Stimulated activated CD4-positive, alpha-beta T cell treated with anti-CD3 and anti-CD28 coated beads, TNF-alpha, amount 100 ng/mL, for 24 hours (primary cell): ENCODE results near the gene QRICH2.
"Not testable (repeated sequence)": the region's sequence is repeated elsewhere in the genome, so short reads cannot be mapped to it uniquely, and the experiment has no call there.

Experiments used
- DNase-seq, 3 experiments: peaks; one replicate each; pipeline ENCODE4 v3.0.0-alpha.2; 2020; ENCODE audit warnings: low read depth in 3 of 3

QRICH2 gene

DNA sequence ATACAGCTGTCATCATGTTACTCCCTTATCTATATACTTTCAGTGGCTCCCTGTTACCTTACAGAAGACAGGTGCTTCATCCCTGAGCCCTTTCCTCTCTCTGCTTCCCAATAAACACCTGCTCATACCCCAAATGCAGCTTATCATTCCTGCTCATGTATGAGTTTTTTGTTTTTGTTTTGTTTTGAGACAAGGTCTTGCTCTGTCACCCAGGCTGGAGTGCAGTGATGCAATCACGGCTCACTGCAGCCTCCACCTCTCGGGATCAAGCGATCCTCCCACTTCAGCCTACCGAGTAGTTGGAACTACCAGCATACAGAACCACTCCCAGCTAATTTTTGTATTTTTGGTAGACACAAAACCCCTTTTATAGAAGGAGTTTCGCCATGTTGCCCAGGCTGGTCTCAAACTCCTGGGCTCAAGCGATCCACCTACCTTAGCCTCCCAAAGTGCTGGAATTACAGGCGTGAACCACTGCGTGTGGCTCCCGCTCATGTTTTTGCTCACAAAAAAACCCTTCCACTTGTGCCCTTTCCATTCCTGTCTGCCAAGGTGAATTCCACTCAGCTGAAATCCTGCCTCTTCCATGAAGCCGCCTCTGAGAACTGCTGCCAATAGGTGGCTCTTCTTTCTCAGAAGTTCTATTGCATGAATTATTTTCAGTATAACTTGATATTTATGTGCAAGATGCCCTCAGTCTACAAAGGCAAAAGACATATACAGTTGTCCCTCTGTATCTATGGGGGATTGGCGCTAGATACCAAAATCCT is 59.9 kb downstream of the QRICH2 start:
- no peak for DNase-seq

DNA sequence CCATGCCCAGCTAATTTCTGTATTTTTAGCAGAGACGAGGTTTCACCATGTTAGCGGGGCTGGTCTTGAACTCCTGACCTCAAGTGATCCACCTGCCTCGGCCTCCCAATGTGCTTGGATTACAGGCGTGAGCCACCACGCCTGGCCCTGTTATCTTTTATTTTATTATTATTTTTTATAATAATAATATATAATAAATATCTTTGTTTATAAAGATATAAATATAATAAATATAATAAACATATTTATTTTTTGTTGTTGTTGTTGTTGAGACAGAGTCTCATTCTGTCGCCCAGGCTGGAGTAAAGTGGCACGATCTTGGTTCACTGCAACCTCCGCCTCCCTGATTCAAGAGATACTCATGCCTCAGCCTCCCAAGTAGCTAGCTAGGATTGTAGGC is 60.8 kb downstream of the QRICH2 start:
- DNase-seq, result no peak

DNA sequence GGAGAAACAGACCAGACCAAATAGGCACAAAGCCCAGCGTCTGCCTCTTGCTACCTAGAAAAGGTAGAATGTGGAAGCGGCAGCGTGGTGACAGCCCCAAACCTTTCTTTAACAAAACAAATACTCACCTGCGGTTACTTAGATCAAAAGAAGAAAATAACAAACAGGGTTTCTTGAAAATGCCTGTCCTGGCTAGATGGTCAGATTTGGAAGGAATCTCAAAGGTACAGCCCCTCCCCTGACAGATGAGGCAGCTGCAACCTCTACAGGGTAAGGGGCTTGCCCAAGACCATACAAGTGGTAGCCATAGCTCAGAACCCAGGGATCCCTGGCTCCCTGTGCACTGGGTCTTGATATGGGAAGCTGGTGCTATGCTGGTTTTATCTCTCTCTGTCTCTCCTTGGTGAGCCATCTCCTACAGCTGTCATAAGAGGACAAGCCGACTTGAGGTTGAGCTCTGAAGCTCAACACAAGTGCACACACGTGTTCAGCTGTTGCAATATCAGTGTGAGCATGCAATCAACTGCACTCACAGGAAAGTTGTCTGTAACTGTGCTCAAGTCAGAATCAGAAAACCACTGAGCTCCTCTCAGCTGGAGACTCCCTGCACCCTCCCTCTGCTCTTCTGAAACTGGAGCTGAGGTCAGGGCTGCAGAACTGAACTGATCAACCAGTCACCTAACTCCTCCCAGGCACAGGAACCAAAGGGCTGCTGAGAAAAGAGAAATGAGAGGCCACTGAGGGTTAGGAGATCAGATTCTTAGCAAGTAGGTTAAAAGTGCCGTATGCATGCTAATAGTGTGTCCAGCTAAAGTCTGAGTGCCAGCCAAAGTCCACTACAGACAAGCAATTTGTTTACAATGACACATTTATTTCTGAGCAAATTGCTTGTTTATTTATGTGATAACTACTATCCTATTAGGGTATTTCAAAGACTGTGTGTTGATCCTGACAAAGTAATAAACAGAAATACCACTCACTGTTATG is 61.7 kb downstream of the QRICH2 start:
- peak in 1 of 3 experiments; percentile 51 for DNase-seq

DNA sequence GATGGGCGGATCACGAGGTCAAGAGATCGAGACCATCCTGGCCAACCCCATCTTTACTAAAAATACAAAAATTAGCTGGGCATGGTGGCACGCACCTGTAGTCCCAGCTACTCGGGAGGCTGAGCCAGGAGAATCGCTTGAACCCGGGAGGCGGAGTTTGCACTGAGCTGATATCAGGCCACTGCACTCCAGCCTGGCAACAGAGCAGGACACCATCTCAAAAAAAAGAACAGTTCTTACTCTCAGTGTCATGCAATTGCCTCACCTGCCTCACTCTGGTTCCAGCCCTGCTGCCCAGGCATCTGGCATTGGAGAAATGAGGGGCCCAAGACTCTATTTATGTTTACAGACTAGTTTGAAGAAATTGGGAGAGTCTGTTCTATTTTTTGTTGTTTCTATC is 63.4 kb downstream of the QRICH2 start:
- not testable (repeated sequence) for DNase-seq

DNA sequence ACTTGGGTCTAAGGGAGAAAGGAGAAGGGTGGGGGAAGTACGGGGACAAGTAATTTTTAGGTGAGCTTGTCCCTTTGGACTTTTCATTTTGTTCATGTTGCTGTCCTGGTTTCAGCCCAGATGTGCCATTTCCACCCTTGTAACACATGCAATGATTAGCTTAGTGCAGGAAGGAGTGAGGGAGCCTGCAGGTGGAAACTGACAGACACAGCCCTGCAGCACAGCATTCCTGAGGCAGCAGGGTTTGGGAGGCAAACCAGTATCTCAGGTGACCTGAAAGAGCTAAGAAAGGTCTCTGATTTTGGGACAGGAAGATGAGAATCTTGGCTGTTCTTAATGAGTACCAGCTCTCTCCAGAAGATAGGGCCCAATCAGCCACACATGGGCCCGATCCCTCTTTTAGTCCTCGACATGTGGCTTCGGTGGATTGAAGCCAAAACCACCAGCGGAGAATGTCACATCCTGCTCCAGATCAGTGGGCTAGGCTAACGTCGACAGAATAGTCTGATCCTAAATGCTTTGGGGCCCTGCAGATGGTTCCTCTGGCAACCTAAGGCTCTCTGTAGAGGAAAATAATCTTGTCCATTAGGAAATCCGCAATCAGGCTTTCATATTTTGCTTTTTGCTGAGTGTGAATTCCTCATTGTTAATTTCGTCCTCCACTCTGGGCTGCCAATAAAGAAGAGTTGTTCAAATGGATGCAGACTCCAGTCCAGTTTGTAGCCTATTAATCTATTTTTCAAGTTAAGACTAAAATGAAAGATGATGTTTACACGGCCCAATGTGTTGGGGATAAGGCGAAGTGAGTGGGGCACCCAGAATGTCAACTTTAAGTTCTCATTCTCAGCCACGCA is 64.0 kb downstream of the QRICH2 start:
- DNase-seq, result no peak

DNA sequence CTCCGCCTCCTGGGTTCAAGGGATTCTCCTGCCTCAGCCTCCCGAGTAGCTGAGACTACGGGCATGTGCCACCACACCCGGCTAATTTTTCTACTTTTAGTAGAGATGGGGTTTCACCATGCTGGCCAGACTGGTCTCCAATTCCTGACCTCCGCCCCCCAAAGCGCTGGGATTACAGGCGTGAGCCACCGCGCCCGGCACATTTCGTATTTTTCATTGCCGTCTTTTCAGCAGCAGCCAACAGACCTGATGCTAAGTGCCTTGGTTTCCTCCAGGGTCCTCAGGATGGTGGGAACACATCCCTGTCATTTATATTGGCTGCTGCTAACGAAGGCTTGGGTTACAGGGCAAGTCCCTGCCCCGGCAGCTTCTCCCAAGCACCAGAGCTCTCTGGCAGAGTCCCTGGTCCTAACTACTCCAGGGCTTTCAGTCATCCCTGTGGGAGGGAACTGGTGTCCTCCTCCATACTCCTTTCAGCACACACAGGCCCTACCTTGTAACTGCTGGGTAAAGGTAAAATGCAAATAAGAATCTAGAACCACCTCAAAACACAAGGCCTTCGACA is 66.3 kb downstream of the QRICH2 start:
- DNase-seq, result no peak

DNA sequence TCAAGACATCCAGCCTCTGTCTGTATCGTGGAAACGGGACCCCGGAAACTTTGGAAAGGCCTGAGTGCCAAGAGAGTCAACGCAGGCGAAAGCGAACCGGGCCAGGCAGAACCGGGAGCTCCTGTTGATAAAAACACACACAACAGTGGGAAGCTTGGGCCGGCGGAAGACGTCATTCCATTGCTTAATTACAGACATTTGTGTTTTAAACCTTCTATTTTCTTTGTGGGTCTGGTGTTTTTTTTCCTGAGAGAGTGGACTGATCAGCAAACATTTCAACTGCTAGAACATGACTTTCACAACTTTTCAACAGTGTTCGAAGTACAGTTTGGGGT is 66.9 kb downstream of the QRICH2 start:
- no peak for DNase-seq

DNA sequence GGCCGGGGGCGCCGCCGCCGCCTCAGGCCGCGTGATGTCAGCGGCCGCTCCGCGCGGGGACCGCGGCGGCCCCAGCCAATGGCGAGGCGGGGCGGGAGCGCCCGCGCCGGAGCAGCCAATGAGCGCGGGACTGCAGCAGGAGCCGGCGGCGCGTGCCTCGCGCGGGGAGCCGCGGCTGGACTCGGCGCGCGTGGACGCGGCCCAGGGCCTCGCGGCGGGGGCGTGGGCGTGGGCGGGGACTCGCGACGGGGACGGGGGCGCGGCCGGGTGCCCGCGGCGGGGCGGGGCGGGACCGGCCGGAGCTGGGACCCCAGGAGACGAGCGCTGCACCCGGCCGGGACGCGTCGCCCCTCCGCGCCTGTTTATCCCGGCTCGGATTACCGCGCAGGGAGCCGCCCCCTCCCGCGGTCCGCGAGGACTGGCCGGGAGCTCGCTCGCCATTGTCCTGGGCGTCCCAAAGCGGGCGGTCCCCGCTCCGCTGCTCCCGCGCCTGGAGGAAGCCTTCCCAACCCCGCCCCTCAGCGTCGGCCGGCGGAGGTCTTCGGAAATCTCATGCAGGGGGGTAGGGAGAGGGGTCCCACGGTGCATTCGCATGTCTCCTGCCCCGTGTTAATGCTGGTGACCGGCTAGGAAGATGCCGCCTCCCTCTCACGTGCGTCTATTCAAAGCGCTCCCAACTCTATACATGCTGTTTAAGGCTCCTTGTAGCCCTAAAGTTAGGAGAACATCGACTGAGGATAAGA is 67.4 kb downstream of the QRICH2 start, which contains the start of gene RNF157:
Gene RNF157, minus strand, starts transcription at position 33 of the 743 bp plus-strand sequence. CDS start 253 bp downstream, outside the sequence.
- peak in 2 of 3 experiments; percentile 35 to 53 for DNase-seq

DNA sequence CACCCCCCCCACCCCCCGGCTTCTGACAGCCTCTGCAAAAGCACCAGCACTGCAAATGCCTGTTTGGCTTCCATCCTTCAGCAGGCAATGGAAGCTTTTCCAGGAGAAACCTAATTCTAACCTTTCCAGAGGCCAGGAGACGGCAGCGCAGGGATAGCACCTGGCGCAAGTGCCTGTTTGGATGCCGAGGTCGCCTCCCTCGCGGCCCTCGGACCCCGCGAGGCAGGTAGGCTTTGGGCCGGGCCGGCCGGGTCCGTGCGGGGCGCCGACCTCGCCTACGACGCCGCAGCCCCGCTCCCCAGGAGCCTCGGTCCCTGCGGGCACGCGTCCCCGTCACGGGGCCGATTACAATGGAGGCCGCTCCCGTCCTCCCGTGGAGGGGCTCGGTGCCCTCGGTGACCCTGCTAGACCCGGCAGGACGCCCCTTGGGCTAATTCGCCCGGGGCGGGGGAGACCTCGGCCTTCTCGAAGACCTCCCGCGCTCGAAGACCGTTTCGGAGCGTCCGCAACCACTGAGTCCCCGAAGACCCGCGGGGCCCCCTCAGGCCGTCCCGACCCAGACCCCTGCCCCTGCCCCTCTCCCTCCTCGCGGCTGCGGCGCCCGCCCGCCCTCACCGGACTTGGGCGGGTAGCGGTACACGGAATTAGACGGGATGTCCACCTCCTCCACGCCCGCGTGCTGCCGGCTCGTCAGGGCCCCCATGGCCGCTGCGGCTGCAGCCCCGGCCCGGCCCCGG is 68.4 kb downstream of the QRICH2 start:
- DNase-seq, result no peak

DNA sequence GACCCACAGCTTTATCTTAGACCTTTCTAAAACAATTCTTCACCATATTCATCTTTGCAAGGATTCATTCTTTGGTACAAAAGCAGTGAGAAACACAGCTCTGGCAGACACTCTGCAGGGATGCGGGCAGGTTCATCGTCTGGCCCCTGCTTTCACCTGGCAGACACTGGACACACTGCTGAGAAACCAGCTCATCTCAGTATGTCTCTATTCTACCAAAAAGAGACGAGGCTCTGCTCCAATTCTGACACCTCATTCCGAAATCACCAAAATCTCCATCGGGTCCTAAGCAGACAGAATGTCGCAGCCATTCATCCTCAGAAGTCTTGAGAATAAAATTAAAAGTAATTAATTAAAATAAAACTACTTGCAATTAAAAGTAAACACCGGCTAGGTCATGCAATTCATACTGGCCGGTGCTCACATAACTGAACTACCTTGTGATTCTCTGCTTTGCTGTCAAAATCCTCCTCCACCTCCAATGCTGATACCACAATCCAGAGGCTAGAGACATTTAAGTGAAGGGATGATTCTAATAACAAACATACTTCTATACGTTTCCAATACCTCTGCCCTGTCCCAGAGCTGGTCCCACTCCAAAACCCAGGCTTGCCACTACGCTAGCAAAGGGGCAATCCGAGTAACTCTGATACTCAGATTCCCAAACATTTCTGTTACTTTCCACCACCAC is 69.1 kb downstream of the QRICH2 start:
- no peak for DNase-seq

DNA sequence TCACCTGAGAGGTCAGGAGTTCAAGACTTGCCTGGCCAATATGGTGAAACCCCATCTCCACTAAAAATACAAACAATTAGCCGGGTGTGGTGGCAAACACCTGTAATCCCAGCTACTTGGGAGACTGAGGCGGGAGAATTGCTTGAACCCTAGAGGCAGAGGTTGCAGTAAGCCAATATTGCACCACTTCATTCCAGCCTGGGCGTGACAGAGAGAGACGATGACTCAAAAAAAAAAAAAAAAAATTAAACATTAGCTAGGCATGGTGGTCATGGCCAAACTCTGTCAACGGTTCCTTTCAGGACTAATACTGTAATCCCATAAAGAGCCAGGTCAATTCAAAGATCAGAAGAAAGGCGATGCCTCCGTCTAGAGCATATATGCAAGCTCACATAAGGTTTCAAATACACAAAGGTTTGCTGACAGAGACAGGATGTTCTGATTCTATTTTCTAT is 70.2 kb downstream of the QRICH2 start:
- DNase-seq, result no peak

DNA sequence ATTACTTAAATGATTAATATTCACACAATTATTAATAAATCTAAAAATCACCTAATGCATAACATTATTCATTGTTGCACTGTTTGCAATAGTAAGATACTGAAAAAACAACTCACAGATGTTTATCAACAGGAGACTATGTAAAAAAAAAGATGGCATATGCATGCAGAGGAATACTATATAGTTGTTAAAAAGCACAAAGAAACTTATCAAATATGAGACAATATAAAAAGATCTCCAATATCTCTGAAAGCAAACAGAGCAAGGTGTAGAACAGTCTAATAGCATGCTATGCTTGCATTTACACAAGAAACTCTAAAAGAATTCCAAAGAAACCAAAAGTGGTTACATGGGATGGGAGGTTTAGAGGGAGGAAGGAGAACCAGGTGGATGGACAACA is 71.5 kb downstream of the QRICH2 start:
- DNase-seq, result no peak

DNA sequence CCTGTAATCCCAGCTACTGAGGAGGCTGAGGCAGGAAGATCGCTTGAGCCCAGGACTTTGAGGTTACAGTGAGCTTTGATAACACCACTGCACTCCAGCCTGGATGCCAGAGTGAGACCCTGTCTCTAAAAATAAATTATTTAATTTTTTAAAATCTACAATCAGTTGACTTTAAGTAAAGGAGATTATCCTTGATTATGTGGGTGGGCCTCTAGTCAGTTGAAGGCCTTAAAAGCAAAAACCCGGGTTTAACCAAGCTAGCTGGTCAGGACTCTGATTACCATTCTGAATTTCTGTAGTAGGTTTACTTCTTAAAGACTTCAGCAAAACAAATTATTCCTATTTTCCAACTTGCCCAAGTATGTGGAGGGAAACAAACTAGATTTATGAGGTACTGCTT is 72.2 kb downstream of the QRICH2 start:
- DNase-seq, result no peak

DNA sequence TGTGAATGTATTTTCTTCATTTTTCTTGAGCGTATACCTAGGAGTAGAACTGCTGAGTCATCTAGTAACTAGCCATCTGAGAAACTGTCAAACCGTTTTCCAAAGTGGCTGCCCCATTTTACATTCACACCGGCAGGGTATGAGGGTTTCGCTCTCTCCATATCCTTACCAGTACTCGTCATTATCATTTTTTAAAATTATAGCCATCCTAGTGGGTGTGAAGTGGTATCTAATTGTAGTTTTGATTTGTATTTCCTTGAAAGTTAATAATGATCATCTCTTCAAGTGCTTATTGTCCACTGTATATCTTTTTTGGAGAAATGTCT is 73.8 kb downstream of the QRICH2 start:
- DNase-seq, result no peak

DNA sequence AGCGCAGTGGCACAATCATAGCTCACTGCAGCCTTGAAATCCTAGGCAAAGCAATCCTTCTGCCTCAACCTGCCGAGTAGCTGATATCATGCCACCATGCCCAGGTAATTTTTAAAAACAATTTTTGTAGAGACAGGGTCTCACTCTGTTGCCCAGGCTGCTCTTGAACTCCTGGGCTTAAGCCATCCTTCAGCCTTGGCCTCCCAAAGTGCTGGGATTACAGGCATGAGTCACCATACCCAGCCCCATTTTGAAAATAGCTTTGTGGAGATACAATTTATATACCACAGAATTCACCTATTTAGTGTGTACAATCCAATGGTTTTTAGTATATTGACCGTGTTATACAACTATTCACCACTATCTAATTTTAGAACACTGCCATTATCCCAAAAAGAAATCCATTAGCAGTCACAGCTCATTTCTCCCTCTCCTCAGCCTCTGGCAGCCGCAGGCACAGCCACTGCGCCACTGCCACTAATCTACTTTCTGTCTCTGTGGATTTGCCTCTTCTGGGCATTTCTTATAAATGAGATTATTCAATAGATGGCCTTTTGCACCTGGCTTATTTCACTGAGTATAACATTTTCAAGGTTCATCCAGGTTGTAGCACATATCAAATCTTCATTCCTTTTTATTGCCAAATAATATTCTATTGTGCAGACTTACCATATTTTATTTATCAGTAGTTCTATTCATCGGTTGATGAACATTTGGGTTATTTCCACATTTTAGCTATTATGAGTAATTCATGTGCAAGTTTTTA is 74.3 kb downstream of the QRICH2 start:
- no peak for DNase-seq

DNA sequence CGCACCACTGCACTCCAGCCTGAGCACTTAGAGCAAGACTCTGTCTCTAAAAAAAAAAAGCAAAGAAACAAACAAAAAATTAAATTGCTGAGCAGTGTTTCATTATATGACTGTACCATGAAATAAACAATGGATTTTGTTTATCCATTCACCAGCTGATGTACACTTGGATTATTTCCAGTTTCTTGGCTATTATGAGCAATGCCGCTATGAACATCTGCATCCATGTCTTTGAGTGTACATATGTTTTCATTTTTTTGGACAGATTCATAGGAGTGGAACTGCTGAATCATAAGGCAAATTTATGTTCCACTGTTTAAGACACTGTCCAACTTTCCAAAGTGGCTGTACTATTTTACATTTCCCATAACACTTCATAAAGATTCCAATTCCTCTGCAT is 75.7 kb downstream of the QRICH2 start:
- DNase-seq, result no peak

DNA sequence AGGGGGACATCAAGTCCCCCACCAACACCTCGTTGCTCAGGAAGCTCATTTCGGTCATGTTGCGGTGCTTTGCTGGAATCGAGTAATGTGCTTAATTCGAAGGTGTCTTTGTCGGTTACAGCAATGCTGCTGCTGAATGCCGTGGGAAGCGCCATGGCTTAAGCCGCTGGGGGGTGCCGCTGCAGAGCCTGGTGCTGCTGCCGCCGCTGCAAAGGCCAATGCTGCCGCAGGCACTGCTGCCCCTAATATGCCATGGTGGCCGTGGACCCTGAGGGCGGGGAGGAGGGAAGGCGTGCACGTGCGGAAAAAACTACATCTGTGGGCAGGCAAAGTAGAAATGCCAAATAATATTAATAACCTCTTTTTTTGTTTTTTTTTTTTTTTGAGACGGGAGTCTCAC is 81.3 kb downstream of the QRICH2 start:
- DNase-seq, result not testable (repeated sequence)

DNA sequence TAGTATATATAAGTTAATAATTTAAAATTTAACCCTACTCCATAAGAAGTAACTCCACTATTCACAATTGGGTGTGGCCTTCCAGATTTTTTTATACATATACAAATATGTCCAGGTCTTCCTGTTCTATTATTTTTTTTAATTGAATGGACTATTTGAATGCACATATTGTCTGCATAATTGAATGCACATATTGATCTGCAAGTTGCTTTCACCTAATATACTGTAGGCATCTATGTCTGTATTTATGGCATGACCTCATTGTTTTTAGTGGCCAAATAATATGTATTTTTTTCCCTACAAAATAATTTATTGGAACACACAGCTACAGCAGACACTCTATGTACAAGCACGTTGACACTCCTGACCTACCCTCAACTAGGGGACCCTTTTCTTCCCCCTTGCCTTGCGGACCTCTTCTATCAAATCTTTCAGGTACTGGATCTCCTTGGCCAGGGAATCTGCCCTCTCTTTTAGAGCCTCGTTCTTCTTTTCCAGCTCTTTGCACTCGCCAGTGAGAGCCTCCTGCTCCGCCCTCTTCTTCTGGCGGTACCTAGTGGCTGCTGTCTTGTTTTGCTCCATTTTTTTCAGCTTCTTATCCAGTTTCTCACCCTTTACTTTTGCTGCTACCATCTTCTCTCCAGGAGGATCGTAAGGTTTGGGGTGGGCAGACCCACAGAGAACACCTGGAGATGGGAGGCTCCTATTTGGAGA is 82.5 kb downstream of the QRICH2 start:
- not testable (repeated sequence) for DNase-seq
